H1 (cell line): ENCODE measurements around the gene VPS26B. TPM values are rescaled to one million over a fixed set of nuclear protein-coding genes. Genes with fewer than 3 reads are reported as not detected.

Experiments
- CTCF ChIA-PET: fragments of 300-600 bp; sonication (Branson Sonifier 250); formaldehyde crosslinking; loops from one replicate; lab custom pipeline; 2021; ENCODE audit not compliant: partially characterized antibody; lab: Charles Lee
- POLR2A ChIA-PET: fragments of 300-600 bp; sonication (Branson Sonifier 250); formaldehyde crosslinking; loops from one replicate; lab custom pipeline; 2021; ENCODE audit warnings: inconsistent platforms; ENCODE audit not compliant: partially characterized antibody; lab: Charles Lee
- DNase-seq, 2 experiments: peaks; one replicate each; pipeline versions ENCODE4 v3.0.0 to v3.0.0-alpha.2; 2010 to 2022; ENCODE audit warnings: low spot score in 2 of 2, low read depth in 1 of 2, mixed read lengths in 1 of 2
- FAIRE-seq: peaks from 2 replicates; lab custom pipeline; 2011; peaks lifted over from hg19 to GRCh38; lab: Jason Lieb, UNC
- H2AFZ ChIP-seq: 2 replicates; pipeline ENCODE4 v1.8.1; 2012; ENCODE audit warnings: low read length, inconsistent platforms
- H2AK5ac ChIP-seq: 2 replicates; pipeline ENCODE4 v1.6.1; 2013; ENCODE audit warnings: low read depth, low read length
- H2BK120ac ChIP-seq: replicated peaks from 2 replicates; pipeline ENCODE3; 2013; ENCODE audit warnings: low read depth, low read length, inconsistent platforms
- H2BK12ac ChIP-seq: 2 replicates; pipeline ENCODE4 v1.6.1; 2013; ENCODE audit warnings: low read depth, low read length
- H2BK15ac ChIP-seq: 2 replicates; pipeline ENCODE4 v1.6.1; 2013; ENCODE audit warnings: low read length
- H2BK20ac ChIP-seq: 2 replicates; pipeline ENCODE4 v1.6.1; 2013; ENCODE audit warnings: low read length
- H2BK5ac ChIP-seq: 2 replicates; pipeline ENCODE4 v1.6.1; 2013; ENCODE audit warnings: low read depth, low read length
- H3K14ac ChIP-seq: 2 replicates; pipeline ENCODE4 v1.6.1; 2013; ENCODE audit warnings: inconsistent platforms; ENCODE audit not compliant: insufficient read length
- H3K18ac ChIP-seq: 2 replicates; pipeline ENCODE4 v1.6.1; 2013; ENCODE audit warnings: low read length; ENCODE audit errors: extremely low read depth
- H3K23ac ChIP-seq: 2 replicates; pipeline ENCODE4 v1.6.1; 2013; ENCODE audit warnings: inconsistent platforms; ENCODE audit not compliant: insufficient read length
- H3K23me2 ChIP-seq: 2 replicates; pipeline ENCODE4 v1.6.1; 2013; ENCODE audit warnings: low read depth, low read length
- H3K27ac ChIP-seq: 2 replicates; pipeline ENCODE4 v1.6.1; 2011; ENCODE audit warnings: low read depth, low read length, inconsistent platforms
- H3K27me3 ChIP-seq, 4 experiments: replicated peaks in 1 of 4; 1 replicate in 1 of 4; 2 replicates in 3 of 4; pipeline versions ENCODE4 v1.6.1 to v1.8.1; 2011 to 2013; ENCODE audit warnings: low read length in 3 of 4, mild to moderate bottlenecking in 3 of 4, inconsistent platforms in 2 of 4, mixed read lengths in 2 of 4, moderate library complexity in 1 of 4; ENCODE audit not compliant: control insufficient read depth in 3 of 4, insufficient read depth in 3 of 4; ENCODE audit errors: extremely low read depth in 1 of 4
- H3K36me3 ChIP-seq, 4 experiments: 2 replicates each; pipeline versions ENCODE4 v1.6.1 to v1.8.1; 2011 to 2013; ENCODE audit warnings: mild to moderate bottlenecking in 4 of 4, low read length in 3 of 4, moderate library complexity in 2 of 4, control low read depth in 1 of 4, inconsistent platforms in 1 of 4; ENCODE audit not compliant: insufficient read depth in 4 of 4, control insufficient read depth in 2 of 4
- H3K4ac ChIP-seq: replicated peaks from 2 replicates; pipeline ENCODE3; 2013; ENCODE audit warnings: low read length, low read depth, mixed read lengths, inconsistent platforms; ENCODE audit not compliant: insufficient read length
- H3K4me1 ChIP-seq, 4 experiments: replicated peaks in 1 of 4; 1 replicate in 1 of 4; 2 replicates in 3 of 4; pipeline versions ENCODE4 v1.6.1 to v1.8.1; 2011 to 2013; ENCODE audit warnings: low read length in 3 of 4, inconsistent platforms in 2 of 4, mixed read lengths in 1 of 4; ENCODE audit not compliant: insufficient read depth in 4 of 4, control insufficient read depth in 3 of 4
- H3K4me2 ChIP-seq, 2 experiments: 2 replicates each; pipeline versions ENCODE4 v1.6.1 to v1.8.1; 2011 to 2013; ENCODE audit warnings: low read depth in 2 of 2, low read length in 2 of 2, control low read depth in 1 of 2, inconsistent platforms in 1 of 2, mild to moderate bottlenecking in 1 of 2; ENCODE audit not compliant: insufficient read depth in 1 of 2
- H3K4me3 ChIP-seq, 4 experiments: fragments of 200-600, 300-600 bp in 1 of 4; sonication (generic), shearing (Covaris generic), sonication (Bioruptor Twin) in 1 of 4; 2 replicates each; pipeline versions ENCODE4 v1.5.1 to v1.8.1; 2011 to 2016; ENCODE audit warnings: low read length in 4 of 4, low read depth in 3 of 4, control low read depth in 2 of 4, inconsistent platforms in 2 of 4, mild to moderate bottlenecking in 2 of 4, mixed read lengths in 1 of 4, moderate library complexity in 1 of 4; ENCODE audit not compliant: insufficient read depth in 2 of 4; ENCODE audit errors: extremely low read depth in 1 of 4
- H3K56ac ChIP-seq: replicated peaks from 2 replicates; pipeline ENCODE3; 2013; ENCODE audit warnings: low read depth, mild to moderate bottlenecking, mixed read lengths, low read length, inconsistent platforms; ENCODE audit not compliant: insufficient read length
- H3K79me1 ChIP-seq: 2 replicates; pipeline ENCODE4 v1.6.1; 2013; ENCODE audit warnings: low read depth, low read length, control low read depth
- H3K79me2 ChIP-seq, 2 experiments: 2 replicates each; pipeline versions ENCODE4 v1.6.1 to v1.8.1; 2012 to 2013; ENCODE audit warnings: low read length in 2 of 2, mild to moderate bottlenecking in 2 of 2, inconsistent platforms in 1 of 2; ENCODE audit not compliant: insufficient read depth in 2 of 2, control insufficient read depth in 1 of 2
- H3K9ac ChIP-seq, 4 experiments: replicated peaks in 1 of 4; 1 replicate in 1 of 4; 2 replicates in 3 of 4; pipeline versions ENCODE4 v1.6.1 to v1.8.1; 2011 to 2013; ENCODE audit warnings: low read depth in 3 of 4, low read length in 3 of 4, control low read depth in 2 of 4, mild to moderate bottlenecking in 2 of 4, moderate library complexity in 2 of 4, inconsistent platforms in 1 of 4; ENCODE audit errors: extremely low read depth in 1 of 4
- H3K9me3 ChIP-seq, 2 experiments: 2 replicates each; pipeline versions ENCODE4 v1.6.1 to v1.8.1; 2012 to 2013; ENCODE audit warnings: mild to moderate bottlenecking in 2 of 2, moderate library complexity in 2 of 2, control low read depth in 1 of 2, inconsistent platforms in 1 of 2, low read depth in 1 of 2, low read length in 1 of 2, mixed read lengths in 1 of 2; ENCODE audit not compliant: insufficient read depth in 2 of 2
- H4K20me1 ChIP-seq, 2 experiments: replicated peaks in 1 of 2; 2 replicates each; pipeline versions ENCODE3 to v1.8.1; 2011 to 2013; ENCODE audit warnings: inconsistent platforms in 2 of 2, low read length in 2 of 2, mild to moderate bottlenecking in 1 of 2; ENCODE audit not compliant: insufficient read depth in 2 of 2, control insufficient read depth in 1 of 2
- H4K5ac ChIP-seq: 2 replicates; pipeline ENCODE4 v1.6.1; 2013; ENCODE audit warnings: low read length, low read depth, mixed read lengths, inconsistent platforms; ENCODE audit not compliant: insufficient read length
- H4K8ac ChIP-seq: 2 replicates; pipeline ENCODE4 v1.8.0; 2013; ENCODE audit warnings: mild to moderate bottlenecking, moderate library complexity, low read length, inconsistent platforms; ENCODE audit not compliant: insufficient read depth; ENCODE audit errors: extremely low read depth
- H4K91ac ChIP-seq: replicated peaks from 2 replicates; pipeline ENCODE3; 2013; ENCODE audit warnings: low read length, mixed read lengths, inconsistent platforms; ENCODE audit not compliant: insufficient read length
- RAD21 ChIP-seq, 2 experiments: IDR thresholded peaks in 1 of 2; conservative IDR thresholded peaks in 1 of 2; 2 replicates each; pipeline ENCODE4 v1.6.1; 2011; ENCODE audit warnings: low read depth in 2 of 2, low read length in 2 of 2, improper control_type of control experiment in 1 of 2, inconsistent platforms in 1 of 2, mild to moderate bottlenecking in 1 of 2, moderate library complexity in 1 of 2
- YY1 ChIP-seq: IDR thresholded peaks from 2 replicates; pipeline ENCODE4 v1.6.1; 2011; ENCODE audit warnings: low read depth, mild to moderate bottlenecking, low read length
- WGBS, 2 experiments: shearing (Covaris generic) in 1 of 2; methylation state at CpG; one replicate each; pipeline versions ENCODE4 v1.1.6 to v1.1.7; 2013 to 2015; ENCODE audit warnings: low lambda C conversion rate in 2 of 2, mixed read lengths in 2 of 2, inconsistent platforms in 1 of 2, low coverage in 1 of 2, missing lambda C conversion rate in 1 of 2; ENCODE audit not compliant: insufficient replicate concordance in 2 of 2, insufficient coverage in 1 of 2, insufficient read length in 1 of 2; ENCODE audit errors: extremely low coverage in 1 of 2, missing lambda C conversion rate in 1 of 2; 5-methylcytosine and 5-hydroxymethylcytosine counted together
- polyA plus RNA-seq, 7 experiments: library from polyadenylated mRNA; depleted of rRNA in 3 of 7; stranded (reverse) in 5 of 7; unstranded in 2 of 7; fragments of >200 nt in 5 of 7; fragments of 200-250 nt in 2 of 7; gene quantifications; 1 replicate in 5 of 7; 2 replicates in 1 of 7; 4 replicates in 1 of 7; pipeline versions ENCODE4 v1.2.1 to v1.2.3, GENCODE V29; 2011 to 2013; ENCODE audit warnings: missing spikeins in 2 of 7, mixed read lengths in 2 of 7
- total RNA-seq: library from RNA; stranded (reverse); fragmentation: NEBNext Ultra II Directional; extraction: Animal tissue kit (Norgen Biotek cat#: 25700); gene quantifications from 2 replicates; pipeline ENCODE4 v1.2.1, GENCODE V29; 2021
- TF ChIP-seq, protein P1 (sequence below), 3 experiments: IDR thresholded peaks; 1 replicate in 2 of 3; 2 replicates in 1 of 3; pipeline versions ENCODE4 v1.5.1 to v1.6.1; 2011; ENCODE audit warnings: low read length in 3 of 3, mild to moderate bottlenecking in 3 of 3, inconsistent platforms in 2 of 3, low read depth in 1 of 3, moderate library complexity in 1 of 3; ENCODE audit not compliant: insufficient read depth in 1 of 3; ENCODE audit errors: control extremely low read depth in 1 of 3

The VPS26B gene
- total and polyA plus RNA-seq, 2 of the 8 experiments (the other 6 are each of a cell fraction or from before 2014, with no cell fraction given): 18.3 to 27.0 TPM

DNA sequence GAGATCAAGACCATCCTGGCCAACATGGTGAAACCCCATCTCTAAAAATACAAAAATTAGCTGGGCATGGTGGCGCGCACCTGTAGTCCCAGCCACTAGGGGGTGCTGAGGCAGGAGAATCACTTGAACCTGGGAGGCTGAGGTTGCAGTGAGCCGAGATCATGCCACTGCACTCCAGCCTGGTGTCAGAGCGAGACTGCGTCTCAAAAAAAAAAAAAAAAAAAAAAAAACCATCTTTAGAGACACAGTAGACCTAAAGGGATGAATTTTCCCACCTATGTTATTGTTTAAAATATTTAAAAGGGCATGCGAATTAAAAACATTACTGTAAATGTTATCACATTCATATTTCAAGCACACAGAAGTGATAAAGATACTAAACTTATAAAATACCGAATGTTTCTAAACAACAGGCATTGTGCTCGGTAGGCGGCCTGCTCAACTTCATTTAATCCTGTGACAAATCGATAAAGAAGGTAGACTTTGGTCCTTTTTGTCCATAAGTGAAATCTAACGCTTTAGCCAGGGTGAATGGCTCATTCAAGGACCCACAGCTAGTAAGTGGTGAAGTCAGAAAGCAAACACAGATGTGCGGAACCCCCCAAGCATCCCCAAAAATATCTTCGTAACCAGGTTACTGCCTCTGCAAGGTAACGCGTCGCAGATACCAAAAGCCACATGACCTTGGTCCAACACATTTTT lies 16.8 kb upstream of the VPS26B start:
- Histone ChIP-seq H2BK12ac (no peak overlapping the region), H3K27ac (no peak overlapping the region), H4K20me1 (peaks cover 0 to 4% of the 10 kb centered on the region in 2 experiments), H3K9me3 (no peaks in the 10 kb centered on the region), H3K4me1 (no peaks in the 10 kb centered on the region), H2BK20ac (no peak overlapping the region), H3K4me2 (no peak overlapping the region), H3K4me3 (no peak overlapping the region), H2AFZ (no peak overlapping the region), H3K14ac (no peak overlapping the region), H2BK15ac (no peak overlapping the region), H4K5ac (no peak overlapping the region), H3K23me2 (no peaks in the 10 kb centered on the region; the same call in 1 of the 2 replicates), H3K79me1 (peaks cover 4% of the 10 kb centered on the region; the same call in 1 of the 2 replicates), H2BK5ac (no peak overlapping the region), H3K4ac (no peak overlapping the region), H3K79me2 (peaks cover 0 to 17% of the 10 kb centered on the region in 2 experiments; a peak in 2 of 4 replicates), H3K9ac (no peak overlapping the region), H2BK120ac (no peak overlapping the region), H3K18ac (no peak overlapping the region), H4K91ac (no peak overlapping the region), H3K56ac (no peak overlapping the region), H3K23ac (no peak overlapping the region), H3K27me3 (no peaks in the 10 kb centered on the region), H3K36me3 (peaks cover 14 to 60% (median 41%) of the 10 kb centered on the region in 4 experiments; a peak in 7 of 8 replicates), H2AK5ac (no peak overlapping the region), H4K8ac (no peak overlapping the region)
- POLR2A ChIA-PET: interaction anchor here (0.8 kb wide), 1 partner anchor 11 kb away, joined by 3 read pairs; no protein-coding TSS in a partner anchor
- FAIRE-seq (no peak), DNase-seq (peak in 1 of 2 experiments; percentile 82)
- CTCF ChIA-PET: interaction anchor here (0.6 to 3.1 kb wide), 15 partner anchors 9 to 157 kb away, joined by 3 to 11 read pairs (median 3); no protein-coding TSS in a partner anchor
- 88% methylated on average over 16 of the region's 16 CpGs; no CpG with 5 or more reads in 1 of the 2 experiments for WGBS, 2 experiments
- no peak for TF ChIP-seq YY1
- TF ChIP-seq, protein P1, sequence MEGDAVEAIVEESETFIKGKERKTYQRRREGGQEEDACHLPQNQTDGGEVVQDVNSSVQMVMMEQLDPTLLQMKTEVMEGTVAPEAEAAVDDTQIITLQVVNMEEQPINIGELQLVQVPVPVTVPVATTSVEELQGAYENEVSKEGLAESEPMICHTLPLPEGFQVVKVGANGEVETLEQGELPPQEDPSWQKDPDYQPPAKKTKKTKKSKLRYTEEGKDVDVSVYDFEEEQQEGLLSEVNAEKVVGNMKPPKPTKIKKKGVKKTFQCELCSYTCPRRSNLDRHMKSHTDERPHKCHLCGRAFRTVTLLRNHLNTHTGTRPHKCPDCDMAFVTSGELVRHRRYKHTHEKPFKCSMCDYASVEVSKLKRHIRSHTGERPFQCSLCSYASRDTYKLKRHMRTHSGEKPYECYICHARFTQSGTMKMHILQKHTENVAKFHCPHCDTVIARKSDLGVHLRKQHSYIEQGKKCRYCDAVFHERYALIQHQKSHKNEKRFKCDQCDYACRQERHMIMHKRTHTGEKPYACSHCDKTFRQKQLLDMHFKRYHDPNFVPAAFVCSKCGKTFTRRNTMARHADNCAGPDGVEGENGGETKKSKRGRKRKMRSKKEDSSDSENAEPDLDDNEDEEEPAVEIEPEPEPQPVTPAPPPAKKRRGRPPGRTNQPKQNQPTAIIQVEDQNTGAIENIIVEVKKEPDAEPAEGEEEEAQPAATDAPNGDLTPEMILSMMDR (IDR thresholded peaks at IDR 0.05; ENCODE audit: control extremely low read depth in 1 of 3, insufficient read depth in 1 of 3, low read depth in 1 of 3, low read length in 3 of 3): peak; percentile 25 to 44 (median 41); a peak in 3 of 4 replicates
- 0 out of 4 replicates have a peak, but pooled peaks of 1 of the 2 experiments have one; percentile 12 for TF ChIP-seq RAD21 (IDR thresholded peaks at IDR 0.05 in 1 of 2, conservative IDR thresholded peaks at IDR 0.05 in 1 of 2; ENCODE audit: low read depth in 2 of 2, low read length in 2 of 2)
